ENCODE results near the gene ATP2A2. TPM values are rescaled to one million over a fixed set of nuclear protein-coding genes. Genes with fewer than 3 reads are reported as not detected.
A peak's percentile ranks its signal among the peaks of the same experiment; 100 is the strongest.
"Not testable (repeated sequence)": the region's sequence is repeated elsewhere in the genome, so short reads cannot be mapped to it uniquely, and the experiment has no call there.

Gene ATP2A2
- total RNA-seq, 2 donors from 2014 or later, result 248 to 311 TPM

DNA sequence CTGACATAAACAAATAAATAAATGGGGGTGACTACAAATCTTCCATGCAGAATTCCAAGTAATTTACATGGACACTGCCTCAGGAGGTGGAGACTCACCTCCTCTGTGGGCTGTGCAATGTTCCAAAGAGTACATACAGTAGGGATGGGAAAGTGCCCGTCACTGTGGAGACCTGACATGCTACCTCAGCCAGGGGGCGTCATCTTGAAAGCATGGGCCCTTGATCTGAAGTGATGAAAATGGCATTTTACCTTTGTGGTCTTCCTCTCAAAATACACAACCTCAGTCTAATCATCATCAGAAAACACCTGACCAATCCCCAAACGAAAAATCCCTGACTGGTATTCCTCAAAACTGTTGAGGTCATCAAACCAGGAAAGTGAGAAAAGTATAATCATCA, 74.0 kb downstream of the ATP2A2 start:
- intact Hi-C loops (cut with DNase I), result no loop called here
- no peak overlapping the region for H3K9ac ChIP-seq (ENCODE audit: low read depth in 2 of 2, low read length in 2 of 2)
- no peaks in the 10 kb centered on the region for H3K9me3 ChIP-seq
- H3K27me3 ChIP-seq, result no peaks in the 10 kb centered on the region
- no peak overlapping the region for H3K27ac ChIP-seq
- H3K36me3 ChIP-seq, result no peaks in the 10 kb centered on the region
- TF ChIP-seq, protein P1, sequence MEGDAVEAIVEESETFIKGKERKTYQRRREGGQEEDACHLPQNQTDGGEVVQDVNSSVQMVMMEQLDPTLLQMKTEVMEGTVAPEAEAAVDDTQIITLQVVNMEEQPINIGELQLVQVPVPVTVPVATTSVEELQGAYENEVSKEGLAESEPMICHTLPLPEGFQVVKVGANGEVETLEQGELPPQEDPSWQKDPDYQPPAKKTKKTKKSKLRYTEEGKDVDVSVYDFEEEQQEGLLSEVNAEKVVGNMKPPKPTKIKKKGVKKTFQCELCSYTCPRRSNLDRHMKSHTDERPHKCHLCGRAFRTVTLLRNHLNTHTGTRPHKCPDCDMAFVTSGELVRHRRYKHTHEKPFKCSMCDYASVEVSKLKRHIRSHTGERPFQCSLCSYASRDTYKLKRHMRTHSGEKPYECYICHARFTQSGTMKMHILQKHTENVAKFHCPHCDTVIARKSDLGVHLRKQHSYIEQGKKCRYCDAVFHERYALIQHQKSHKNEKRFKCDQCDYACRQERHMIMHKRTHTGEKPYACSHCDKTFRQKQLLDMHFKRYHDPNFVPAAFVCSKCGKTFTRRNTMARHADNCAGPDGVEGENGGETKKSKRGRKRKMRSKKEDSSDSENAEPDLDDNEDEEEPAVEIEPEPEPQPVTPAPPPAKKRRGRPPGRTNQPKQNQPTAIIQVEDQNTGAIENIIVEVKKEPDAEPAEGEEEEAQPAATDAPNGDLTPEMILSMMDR (IDR thresholded peaks at IDR 0.05), result no peak
- H3K4me3 ChIP-seq, result no peak overlapping the region
- no peaks in the 10 kb centered on the region for H3K4me1 ChIP-seq
- no peak for DNase-seq

DNA sequence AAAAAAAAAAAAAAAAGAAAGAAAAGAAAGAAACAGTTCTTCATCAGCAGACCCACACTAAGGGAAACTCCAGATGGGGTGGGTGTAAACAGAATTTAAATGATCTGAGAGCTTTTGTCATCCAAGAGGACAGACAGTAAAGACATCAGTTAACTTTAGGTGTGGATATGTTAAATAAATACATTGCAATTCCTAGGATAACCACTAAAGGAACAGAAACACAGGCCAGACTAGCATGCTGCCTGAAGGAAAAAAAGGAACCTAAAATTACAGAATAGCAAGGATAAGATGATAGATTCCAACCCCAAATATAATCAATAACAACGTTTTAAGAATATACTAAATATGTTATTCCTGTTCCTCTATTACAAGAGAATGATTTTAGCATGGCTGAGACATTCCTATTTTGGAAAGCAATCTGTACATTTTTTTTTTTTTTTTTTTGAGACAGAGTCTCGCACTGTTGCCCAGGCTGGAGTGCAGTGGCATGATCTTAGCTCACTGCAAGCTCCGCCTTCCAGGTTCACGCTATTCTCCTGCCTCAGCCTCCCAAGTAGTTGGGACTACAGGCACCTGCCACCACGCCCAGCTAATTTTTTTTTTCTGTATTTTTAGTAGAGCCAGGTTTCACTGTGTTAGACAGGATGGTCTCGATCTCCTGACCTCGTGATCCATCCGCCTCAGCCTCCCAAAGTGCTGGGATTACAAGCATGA, 77.5 kb downstream of the ATP2A2 start:
- intact Hi-C loops (cut with DNase I), result not testable (repeated sequence)

DNA sequence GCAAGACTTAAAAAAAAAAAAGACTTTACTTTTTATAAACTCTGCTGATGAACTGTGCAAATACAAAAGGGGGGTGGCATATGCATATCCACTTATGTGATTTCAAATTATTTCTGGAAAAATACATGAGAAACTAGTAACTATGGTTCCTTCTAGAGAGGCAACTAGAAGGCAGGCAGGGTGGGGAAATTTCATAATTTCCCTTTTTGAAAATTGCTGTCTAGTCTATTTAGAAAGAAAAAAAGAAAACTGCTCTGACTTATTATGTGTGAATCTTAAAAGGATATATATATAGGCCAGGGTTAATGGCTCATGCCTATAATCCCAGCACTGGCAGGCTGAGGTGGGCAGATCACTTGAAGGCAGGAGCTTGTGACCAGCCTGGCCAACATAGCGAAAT, 80.2 kb downstream of the ATP2A2 start:
- intact Hi-C loops (cut with DNase I), result no loop called here

More for the DNA sequence above, 77.5 kb downstream of the ATP2A2 start:
- H3K9ac ChIP-seq (ENCODE audit: low read depth in 2 of 2, low read length in 2 of 2); H3K27ac ChIP-seq; H3K4me3 ChIP-seq; H3K4me1 ChIP-seq; H3K36me3 ChIP-seq; H3K9me3 ChIP-seq; DNase-seq; H3K27me3 ChIP-seq: not testable (repeated sequence)

DNA sequence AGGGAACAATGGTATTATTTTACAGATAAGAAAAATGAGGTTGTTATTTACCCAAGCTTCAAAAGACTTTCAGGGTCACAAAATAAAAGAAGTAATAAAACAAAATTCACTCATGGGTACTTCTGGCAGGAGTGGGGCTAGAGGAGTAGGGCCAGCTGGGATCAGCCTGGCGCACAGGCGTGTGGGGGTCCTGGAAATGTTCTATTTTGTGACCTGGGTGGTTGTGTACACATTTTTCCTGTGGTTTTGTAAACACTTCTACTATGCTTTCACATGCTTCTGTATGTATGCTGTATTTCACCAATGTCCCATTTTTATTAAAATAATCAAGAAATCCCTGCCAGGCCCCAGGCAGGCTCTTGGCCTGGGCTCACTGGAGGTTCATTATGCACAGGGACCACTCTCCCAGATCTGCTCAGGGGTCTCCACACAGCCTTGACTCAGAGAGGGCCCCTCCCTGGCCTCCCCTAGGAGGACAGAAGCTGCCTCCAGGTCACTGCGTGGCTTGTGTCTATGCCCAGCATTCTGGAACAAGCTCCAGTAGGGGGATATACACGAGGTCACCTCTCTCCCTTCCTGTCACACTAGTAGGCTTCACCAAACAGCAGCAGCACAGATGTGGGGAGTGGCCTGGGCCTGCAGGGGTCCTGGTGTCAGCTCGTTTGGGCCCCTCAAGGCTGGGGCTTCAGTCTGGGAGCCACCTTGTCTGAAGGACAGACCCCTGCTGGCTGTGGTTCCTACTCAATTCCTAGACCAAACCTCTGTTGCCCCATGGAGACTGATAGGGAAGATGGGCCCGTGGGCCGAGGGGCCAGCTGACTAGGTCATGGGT, 84.7 kb downstream of the ATP2A2 start:
- intact Hi-C loops (cut with DNase I), result no loop called here
- H3K27ac ChIP-seq, result no peak overlapping the region
- H3K4me1 ChIP-seq, result no peaks in the 10 kb centered on the region

More for the DNA sequence above, 80.2 kb downstream of the ATP2A2 start:
- no peaks in the 10 kb centered on the region for H3K27me3 ChIP-seq
- DNase-seq, result no peak
- H3K27ac ChIP-seq, result no peak overlapping the region
- no peaks in the 10 kb centered on the region for H3K4me1 ChIP-seq
- no peak overlapping the region for H3K4me3 ChIP-seq
- TF ChIP-seq, protein P1 (IDR thresholded peaks at IDR 0.05), result no peak
- no peaks in the 10 kb centered on the region for H3K36me3 ChIP-seq
- no peaks in the 10 kb centered on the region for H3K9me3 ChIP-seq
- H3K9ac ChIP-seq (ENCODE audit: low read depth in 2 of 2, low read length in 2 of 2), result no peak overlapping the region

DNA sequence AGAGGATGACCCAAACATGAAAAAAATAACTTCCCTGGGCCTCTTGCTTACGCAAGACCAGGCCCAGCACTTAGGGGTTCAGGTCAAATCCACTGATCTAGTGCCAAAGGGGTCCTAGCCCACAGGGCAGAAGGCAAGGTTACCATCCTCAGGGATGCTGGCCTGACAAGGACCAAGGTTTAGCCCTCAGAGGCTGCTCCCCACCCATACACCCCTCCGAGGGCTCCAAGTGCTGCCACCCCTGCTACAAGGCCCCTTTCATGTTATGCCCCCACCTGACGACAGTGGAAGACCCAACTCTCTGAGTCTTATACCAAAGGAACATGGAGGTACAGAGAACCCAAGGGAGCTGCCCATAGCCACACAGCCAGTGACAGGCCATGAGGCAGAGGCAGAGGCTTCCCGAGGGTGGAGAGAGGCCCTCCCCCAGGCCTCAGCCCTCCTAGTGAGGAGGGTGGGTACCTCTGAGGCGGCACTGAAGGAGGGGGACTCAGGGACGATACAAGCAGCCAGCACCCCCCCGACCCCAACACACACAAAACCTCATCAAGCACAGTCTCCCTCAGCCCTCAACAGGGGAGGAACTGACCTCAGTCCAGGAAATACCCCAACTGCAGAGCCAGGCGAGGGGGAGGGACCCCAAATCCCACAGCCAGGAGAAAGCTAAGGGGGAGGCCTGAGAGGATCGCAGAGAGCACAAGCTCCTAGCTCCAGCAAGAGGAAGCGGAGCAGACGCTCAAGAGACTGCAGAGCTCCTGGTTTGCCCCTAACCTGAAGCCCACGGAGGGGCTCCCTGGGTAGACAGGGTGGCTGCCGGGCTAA, 85.5 kb downstream of the ATP2A2 start:
- TF ChIP-seq, protein P1 (IDR thresholded peaks at IDR 0.05), result no peak
- H3K4me1 ChIP-seq, result no peaks in the 10 kb centered on the region
- no peaks in the 10 kb centered on the region for H3K36me3 ChIP-seq
- DNase-seq, result no peak
- H3K9ac ChIP-seq (ENCODE audit: low read depth in 2 of 2, low read length in 2 of 2), result no peak overlapping the region
- H3K9me3 ChIP-seq, result no peaks in the 10 kb centered on the region
- no peaks in the 10 kb centered on the region for H3K27me3 ChIP-seq
- H3K27ac ChIP-seq, result peak overlapping the region; percentile 44
- no peak overlapping the region for H3K4me3 ChIP-seq
- intact Hi-C loops (cut with DNase I), result no loop called here

More for the DNA sequence above, 84.7 kb downstream of the ATP2A2 start:
- no peaks in the 10 kb centered on the region for H3K27me3 ChIP-seq
- no peaks in the 10 kb centered on the region for H3K36me3 ChIP-seq
- no peaks in the 10 kb centered on the region for H3K9me3 ChIP-seq
- DNase-seq, result no peak
- H3K4me3 ChIP-seq, result no peak overlapping the region
- TF ChIP-seq, protein P1 (IDR thresholded peaks at IDR 0.05), result no peak
- no peak overlapping the region for H3K9ac ChIP-seq (ENCODE audit: low read depth in 2 of 2, low read length in 2 of 2)

All from colonic mucosa (tissue), 4 donors.